HepG2 (cell line): Measurements from ENCODE around the gene SHC1. TPM values are rescaled to one million over a fixed set of nuclear protein-coding genes. Genes with fewer than 3 reads are reported as not detected.

Source experiments
- DRAP1 ChIP-seq: IDR thresholded peaks from 2 replicates; pipeline ENCODE4 v1.6.1; 2016; ENCODE audit warnings: missing genetic modification reagents, missing compliant biosample characterization
- FOXK1 ChIP-seq: sonication (generic); formaldehyde crosslinking; IDR thresholded peaks from 2 replicates; pipeline ENCODE4 v1.4.0; 2020; ENCODE audit warnings: low read depth, missing genetic modification reagents, borderline replicate concordance
- HMGXB3 ChIP-seq: sonication (generic); formaldehyde crosslinking; IDR thresholded peaks from 2 replicates; pipeline ENCODE4 v1.4.0; 2020; ENCODE audit warnings: missing genetic modification reagents, borderline replicate concordance
- KLF9 ChIP-seq: IDR thresholded peaks from 2 replicates; pipeline ENCODE4 v1.6.1; 2016; ENCODE audit warnings: low read depth
- MTF2 ChIP-seq: sonication (generic); formaldehyde crosslinking; IDR thresholded peaks from 2 replicates; pipeline ENCODE4 v1.5.0; 2020; ENCODE audit warnings: missing genetic modification reagents, borderline replicate concordance
- NR2F2 ChIP-seq: IDR thresholded peaks from 2 replicates; pipeline ENCODE4 v1.6.1; 2012; ENCODE audit warnings: low read depth, inconsistent platforms, borderline replicate concordance
- POLR2G ChIP-seq: fragments of 200-400 bp; formaldehyde crosslinking; IDR thresholded peaks from 2 replicates; pipeline ENCODE4 v1.6.1; 2018; ENCODE audit warnings: mild to moderate bottlenecking, low read depth, low read length, moderate library complexity
- SOX6 ChIP-seq, 2 experiments: fragments of 450-650 bp in 1 of 2; sonication (generic) in 1 of 2; formaldehyde crosslinking in 1 of 2; IDR thresholded peaks; 2 replicates each; pipeline versions ENCODE4 v1.4.0 to v1.6.1; 2017 to 2020; ENCODE audit warnings: antibody characterized with exemption in 1 of 2, mild to moderate bottlenecking in 1 of 2, missing genetic modification reagents in 1 of 2
- SP5 ChIP-seq: IDR thresholded peaks from 2 replicates; pipeline ENCODE4 v1.6.1; 2016; ENCODE audit warnings: low read depth, borderline replicate concordance
- TARDBP ChIP-seq: sonication (generic); formaldehyde crosslinking; IDR thresholded peaks from 2 replicates; pipeline ENCODE4 v1.8.0; 2022; ENCODE audit warnings: mild to moderate bottlenecking, missing genetic modification reagents
- ZNF674 ChIP-seq: sonication (generic); formaldehyde crosslinking; IDR thresholded peaks from 2 replicates; pipeline ENCODE4 v1.5.0; 2020; ENCODE audit warnings: low read depth, mild to moderate bottlenecking, missing genetic modification reagents
- polyA plus RNA-seq, 8 experiments: library from polyadenylated mRNA; depleted of rRNA in 3 of 8; stranded (reverse) in 7 of 8; unstranded in 1 of 8; fragments of >200 nt; fragmentation: Illumina TruSeq in 4 of 8; extraction: Trizol in 4 of 8; gene quantifications; 2 replicates each; pipeline versions ENCODE4 v1.2.1 to v1.2.3, GENCODE V29; 2011 to 2016; ENCODE audit warnings: low read depth in 4 of 8, missing spikeins in 1 of 8, mixed read lengths in 1 of 8; ENCODE audit not compliant: insufficient read depth in 1 of 8
- total RNA-seq, 5 experiments: library from RNA; depleted of rRNA; stranded (reverse); fragments of >200 nt; fragmentation: Illumina TruSeq; extraction: Trizol; gene quantifications; 2 replicates each; pipeline ENCODE4 v1.2.3, GENCODE V29; 2016; ENCODE audit warnings: low read depth in 1 of 5

The SHC1 gene
- total and polyA plus RNA-seq, 2 of the 13 experiments (the other 11 are each of a cell fraction or from before 2014, with no cell fraction given), result 52.0 to 137 TPM

GRCh38 chr1:154974102-154974807 lies 3.7 kb upstream of the SHC1 start, which contains the start of gene CKS1B (continued):
- TF ChIP-seq FOXK1, result peak; percentile 82; the same call in 1 of the 2 replicates
- TF ChIP-seq HMGXB3, result peak; percentile 99
- 0 out of 2 replicates have a peak, but pooled peaks have one; percentile 45 for TF ChIP-seq KLF9
- peak; percentile 71 for TF ChIP-seq SP5
- peak; percentile 46 for TF ChIP-seq NR2F2
- TF ChIP-seq POLR2G, result peak; percentile 83
- no peak for TF ChIP-seq TARDBP (CRISPR knock-in tag)
- TF ChIP-seq DRAP1 (CRISPR knock-in tag), result peak; percentile 56
- no peak for TF ChIP-seq ZNF674
- TF ChIP-seq MTF2 (CRISPR knock-in tag), result no peak
- no peak for TF ChIP-seq SOX6 (IDR thresholded peaks at IDR 0.05)
- TF ChIP-seq SOX6 (CRISPR knock-in tag; IDR thresholded peaks at IDR 0.05), result no peak; the same call in 1 of the 2 replicates
